ENCODE results near the gene KRTAP10-9. TPM values are rescaled to one million over a fixed set of nuclear protein-coding genes. Genes with fewer than 3 reads are reported as not detected.

KRTAP10-9 gene
- total and polyA plus RNA-seq, 11 donors = not detected

DNA sequence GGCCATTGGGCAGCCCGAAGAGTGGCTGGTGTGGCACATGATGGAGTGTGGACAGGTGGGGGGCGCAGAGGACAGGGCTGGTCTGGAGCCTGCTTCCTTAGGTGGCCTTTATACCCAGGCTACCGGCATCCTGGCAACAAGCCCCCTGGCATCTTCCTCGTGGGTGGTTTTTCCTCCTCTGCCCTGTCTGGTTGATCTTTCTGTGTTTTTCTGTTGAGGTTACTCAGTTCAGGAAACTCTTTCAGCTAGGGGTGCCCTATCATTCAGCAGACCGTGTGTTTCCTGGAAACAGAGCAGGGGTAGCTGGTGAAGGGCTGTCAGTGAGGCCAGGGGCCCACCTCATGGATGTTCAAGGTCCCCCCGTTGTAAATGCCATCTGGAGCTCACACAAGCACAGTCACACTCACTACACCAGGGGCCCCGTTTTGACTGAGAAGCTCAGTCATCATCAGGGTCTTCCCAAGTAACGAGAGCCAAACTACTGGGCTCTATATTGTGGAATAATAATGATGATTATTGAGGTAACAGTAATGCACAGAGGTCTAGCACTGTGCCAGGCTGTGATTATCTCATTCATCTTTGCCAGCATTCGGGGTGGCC lies 27.8 kb downstream of the KRTAP10-9 start, which contains the start of gene KRTAP12-4:
Gene KRTAP12-4, minus strand, starts transcription at position 84 of the 600 bp plus-strand sequence. Its CDS starts 45 bp downstream, at position 39.
- intact Hi-C loops (cut with DNase I) = no loop called here
- H3K27ac ChIP-seq = peak within 1 kb of the TSS in 1 of 12 donors; percentile 49
- H3K36me3 ChIP-seq = no peaks in the 10 kb centered on the region
- TF ChIP-seq POLR2A (IDR thresholded peaks at IDR 0.05) = no peak
- TF ChIP-seq, protein P1, sequence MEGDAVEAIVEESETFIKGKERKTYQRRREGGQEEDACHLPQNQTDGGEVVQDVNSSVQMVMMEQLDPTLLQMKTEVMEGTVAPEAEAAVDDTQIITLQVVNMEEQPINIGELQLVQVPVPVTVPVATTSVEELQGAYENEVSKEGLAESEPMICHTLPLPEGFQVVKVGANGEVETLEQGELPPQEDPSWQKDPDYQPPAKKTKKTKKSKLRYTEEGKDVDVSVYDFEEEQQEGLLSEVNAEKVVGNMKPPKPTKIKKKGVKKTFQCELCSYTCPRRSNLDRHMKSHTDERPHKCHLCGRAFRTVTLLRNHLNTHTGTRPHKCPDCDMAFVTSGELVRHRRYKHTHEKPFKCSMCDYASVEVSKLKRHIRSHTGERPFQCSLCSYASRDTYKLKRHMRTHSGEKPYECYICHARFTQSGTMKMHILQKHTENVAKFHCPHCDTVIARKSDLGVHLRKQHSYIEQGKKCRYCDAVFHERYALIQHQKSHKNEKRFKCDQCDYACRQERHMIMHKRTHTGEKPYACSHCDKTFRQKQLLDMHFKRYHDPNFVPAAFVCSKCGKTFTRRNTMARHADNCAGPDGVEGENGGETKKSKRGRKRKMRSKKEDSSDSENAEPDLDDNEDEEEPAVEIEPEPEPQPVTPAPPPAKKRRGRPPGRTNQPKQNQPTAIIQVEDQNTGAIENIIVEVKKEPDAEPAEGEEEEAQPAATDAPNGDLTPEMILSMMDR (IDR thresholded peaks at IDR 0.05) = no peak
- peaks cover 0 to 4% (median 0%) of the 10 kb centered on the region in 12 donors for H3K4me1 ChIP-seq
- ATAC-seq (no peak), DNase-seq (no peak)
- no peak within 1 kb of the TSS for H3K4me3 ChIP-seq
- WGBS, 4 donors = 69 to 76% (median 72%) methylated on average over 9 of the region's 9 CpGs
- peaks cover 0 to 8% (median 0%) of the 10 kb centered on the region in 9 donors for H3K27me3 ChIP-seq
- peaks cover 0 to 17% (median 4%) of the 10 kb centered on the region in 12 donors for H3K9me3 ChIP-seq

DNA sequence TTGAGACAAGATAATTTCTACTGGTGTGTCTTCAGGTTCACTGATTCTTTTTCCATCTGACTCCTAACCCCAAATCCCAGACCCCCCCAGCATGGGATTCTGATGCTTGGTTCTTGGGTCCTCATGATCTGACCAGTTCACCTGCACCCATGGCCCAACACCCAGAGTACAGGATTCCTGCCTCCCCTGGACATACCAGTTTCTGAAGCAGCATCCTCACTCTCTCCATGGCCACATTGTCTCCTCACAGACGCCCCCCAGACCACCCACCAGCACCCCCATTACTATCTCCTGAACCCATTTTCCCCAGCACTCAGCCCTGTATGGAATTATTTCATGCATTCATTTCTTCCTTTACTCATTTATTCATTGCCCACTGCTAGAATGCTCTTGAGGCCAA lies 30.0 kb downstream of the KRTAP10-9 start:
- no peak overlapping the region for H3K4me3 ChIP-seq
- H3K9me3 ChIP-seq = peaks cover 0 to 17% (median 4%) of the 10 kb centered on the region in 12 donors
- peaks cover 0 to 8% (median 0%) of the 10 kb centered on the region in 9 donors for H3K27me3 ChIP-seq
- no peak for ATAC-seq
- no peak for DNase-seq
- H3K4me1 ChIP-seq = peaks cover 0 to 4% (median 0%) of the 10 kb centered on the region in 12 donors
- WGBS, 4 donors = 44 to 71% (median 64%) methylated on average over 1 of the region's 1 CpG
- peak overlapping the region in 1 of 12 donors; percentile 74 for H3K27ac ChIP-seq
- TF ChIP-seq, protein P1 (IDR thresholded peaks at IDR 0.05) = no peak
- no peak for TF ChIP-seq POLR2A (IDR thresholded peaks at IDR 0.05)
- intact Hi-C loops (cut with DNase I) = no loop called here
- H3K36me3 ChIP-seq = no peaks in the 10 kb centered on the region

DNA sequence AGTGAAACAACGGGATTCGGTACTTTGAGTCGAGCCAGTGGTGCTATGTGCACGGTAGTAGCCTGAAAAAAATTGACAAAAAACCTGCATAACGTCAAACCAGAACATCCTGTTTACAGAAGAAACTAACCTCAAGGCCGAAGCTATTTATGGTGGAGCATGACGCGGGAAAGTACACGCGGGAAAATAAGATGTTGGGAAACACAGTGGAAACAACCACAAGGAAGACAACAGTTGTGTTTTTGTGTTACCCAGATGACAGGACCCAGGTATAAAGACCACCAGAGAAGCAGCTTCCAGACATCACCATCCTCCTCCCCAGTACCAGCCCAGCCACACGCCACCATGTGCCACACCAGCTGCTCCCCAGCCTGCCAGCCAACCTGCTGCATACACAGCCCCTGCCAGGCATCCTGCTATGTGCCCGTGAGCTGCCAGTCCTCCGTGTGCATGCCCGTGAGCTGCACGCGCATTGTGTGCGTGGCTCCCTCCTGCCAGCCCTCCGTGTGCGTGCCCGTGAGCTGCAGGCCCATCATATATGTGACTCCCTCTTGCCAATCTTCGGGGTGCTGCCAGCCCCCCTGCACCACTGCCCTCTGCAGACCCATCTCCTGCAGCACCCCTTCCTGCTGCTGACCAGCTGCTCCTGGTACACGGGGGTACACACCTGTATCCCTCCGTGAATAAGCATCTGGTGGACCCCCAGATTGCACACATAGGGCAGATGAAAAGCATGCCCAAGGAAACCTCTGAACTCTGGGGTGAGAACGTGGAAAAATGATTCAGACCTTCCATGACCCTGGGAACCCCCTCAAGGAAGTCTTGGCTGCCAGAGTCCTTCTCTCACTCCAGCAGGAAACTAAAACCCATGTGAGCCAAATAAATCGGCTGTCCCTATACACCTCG lies 31.0 kb downstream of the KRTAP10-9 start, which contains the start of gene KRTAP12-3:
Gene KRTAP12-3, plus strand, starts transcription at position 298 of the 906 bp plus-strand sequence. Its CDS starts 48 bp downstream, at position 346.
- 72 to 76% (median 74%) methylated on average over 25 to 26 of the region's 26 CpGs for WGBS, 4 donors
- peak in 1 of 5 donors; percentile 54 for DNase-seq
- intact Hi-C loops (cut with DNase I) = no loop called here
- H3K27ac ChIP-seq = peak within 1 kb of the TSS in 2 of 12 donors; percentile 13 to 74
- H3K27me3 ChIP-seq = peaks cover 0 to 8% (median 0%) of the 10 kb centered on the region in 9 donors
- no peak for TF ChIP-seq POLR2A (IDR thresholded peaks at IDR 0.05)
- TF ChIP-seq, protein P1 (IDR thresholded peaks at IDR 0.05) = no peak
- peaks cover 0 to 17% (median 4%) of the 10 kb centered on the region in 12 donors for H3K9me3 ChIP-seq
- H3K4me3 ChIP-seq = no peak within 1 kb of the TSS
- peaks cover 0 to 4% (median 0%) of the 10 kb centered on the region in 12 donors for H3K4me1 ChIP-seq
- H3K36me3 ChIP-seq = no peaks in the 10 kb centered on the region
- ATAC-seq = peak in 1 of 4 donors; percentile 16

DNA sequence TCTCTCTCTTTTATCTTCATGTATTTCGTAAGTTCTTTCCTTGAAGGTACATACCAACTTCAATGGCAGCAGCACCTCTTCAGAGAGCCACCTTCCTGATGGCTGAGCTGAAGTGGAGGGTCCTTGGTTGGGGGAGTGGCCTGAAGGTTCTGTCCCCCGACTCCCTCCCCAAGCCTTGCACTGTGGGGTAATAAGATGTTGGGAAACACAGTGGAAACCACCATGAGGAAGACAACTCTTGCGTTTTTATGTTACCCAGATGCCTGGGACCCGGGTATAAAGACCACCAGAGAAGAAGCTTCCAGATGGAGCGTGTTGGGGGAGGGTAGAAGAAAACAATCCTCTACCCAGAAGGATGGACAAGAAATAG lies 31.6 kb downstream of the KRTAP10-9 start:
- intact Hi-C loops (cut with DNase I) = no loop called here

More for the DNA sequence above, 31.6 kb downstream of the KRTAP10-9 start:
- 81 to 88% (median 83%) methylated on average over 5 of the region's 5 CpGs for WGBS, 4 donors
- TF ChIP-seq, protein P1 (IDR thresholded peaks at IDR 0.05) = no peak
- TF ChIP-seq POLR2A (IDR thresholded peaks at IDR 0.05) = no peak
- peak overlapping the region in 1 of 12 donors; percentile 74 for H3K27ac ChIP-seq
- peaks cover 0 to 17% (median 4%) of the 10 kb centered on the region in 12 donors for H3K9me3 ChIP-seq
- peaks cover 0 to 8% (median 0%) of the 10 kb centered on the region in 9 donors for H3K27me3 ChIP-seq
- no peak overlapping the region for H3K4me3 ChIP-seq
- no peak for ATAC-seq
- H3K4me1 ChIP-seq = peaks cover 0 to 4% (median 0%) of the 10 kb centered on the region in 12 donors
- DNase-seq = no peak
- H3K36me3 ChIP-seq = no peaks in the 10 kb centered on the region

Data from heart left ventricle (tissue), 16 donors.